HUES6 (cell line): ENCODE measurements around the gene CLCNKA.
"Not testable (repeated sequence)": the region's sequence is repeated elsewhere in the genome, so short reads cannot be mapped to it uniquely, and the experiment has no call there.

Experiments
- H3K27ac ChIP-seq: 2 replicates; pipeline ENCODE4 v1.7.0; 2013; ENCODE audit warnings: low read depth, mild to moderate bottlenecking, low read length, inconsistent platforms
- H3K27me3 ChIP-seq: 2 replicates; pipeline ENCODE4 v1.6.1; 2013; ENCODE audit warnings: low read length; ENCODE audit not compliant: control insufficient read depth, insufficient read depth
- H3K36me3 ChIP-seq: 2 replicates; pipeline ENCODE4 v1.6.1; 2013; ENCODE audit warnings: low read length; ENCODE audit not compliant: control insufficient read depth, insufficient read depth
- H3K4me1 ChIP-seq: 2 replicates; pipeline ENCODE4 v1.6.1; 2013; ENCODE audit warnings: low read length; ENCODE audit not compliant: control insufficient read depth, insufficient read depth
- H3K4me3 ChIP-seq: 2 replicates; pipeline ENCODE4 v1.5.1; 2013; ENCODE audit warnings: low read depth, low read length
- H3K9ac ChIP-seq: one replicate; pipeline ENCODE4 v1.6.1; 2013; ENCODE audit warnings: mild to moderate bottlenecking, low read length
- H3K9me3 ChIP-seq: 2 replicates; pipeline ENCODE4 v1.6.1; 2013; ENCODE audit warnings: low read depth, low read length; ENCODE audit not compliant: control insufficient read depth, insufficient read depth

The CLCNKA gene

DNA sequence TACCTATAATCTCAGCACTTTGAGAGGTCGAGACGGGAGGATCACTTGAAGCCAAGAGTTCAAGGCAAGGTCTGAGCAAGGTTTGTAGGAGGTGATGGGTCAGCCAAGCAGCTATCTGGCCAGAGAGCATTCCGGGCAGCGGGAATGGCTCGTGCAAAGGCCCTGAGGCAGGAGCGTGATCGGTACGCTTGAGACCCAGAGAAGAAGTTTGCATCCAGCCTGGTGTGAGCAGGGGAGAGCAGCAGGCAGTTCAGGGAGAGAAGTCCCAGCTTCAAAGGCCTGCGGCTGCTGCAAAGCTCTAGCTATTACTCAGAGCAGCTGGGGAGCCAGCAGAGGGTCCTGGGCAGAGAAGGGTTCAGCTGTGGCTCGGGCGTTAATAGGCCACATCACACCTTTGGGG lies 22.9 kb upstream of the CLCNKA start:
- no peak overlapping the region for H3K4me3 ChIP-seq
- no peak overlapping the region for H3K9ac ChIP-seq
- H3K4me1 ChIP-seq = peaks cover 3% of the 10 kb centered on the region; the same call in 1 of the 2 replicates
- no peaks in the 10 kb centered on the region for H3K9me3 ChIP-seq
- no peaks in the 10 kb centered on the region for H3K27me3 ChIP-seq
- no peak overlapping the region for H3K27ac ChIP-seq
- H3K36me3 ChIP-seq = no peaks in the 10 kb centered on the region

DNA sequence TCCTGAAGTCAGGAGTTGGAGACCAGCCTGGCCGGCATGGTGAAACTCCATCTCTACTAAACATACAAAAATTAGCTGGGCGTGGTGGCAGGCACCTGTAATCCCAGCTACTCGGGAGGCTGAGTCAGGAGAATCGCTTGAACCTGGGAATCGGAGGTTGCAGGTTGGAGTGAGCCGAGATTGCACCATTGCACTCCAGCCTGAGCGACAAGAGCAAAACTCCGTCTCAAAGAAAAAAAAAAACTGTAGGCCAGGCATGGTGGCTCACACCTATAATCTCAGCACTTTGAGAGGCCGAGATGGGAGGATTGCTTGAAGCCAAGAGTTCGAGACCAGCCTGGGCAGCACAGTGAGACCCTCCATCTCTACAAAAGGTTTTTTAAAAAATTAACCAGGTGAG lies 20.6 kb upstream of the CLCNKA start:
- H3K27me3 ChIP-seq, H3K27ac ChIP-seq, H3K4me3 ChIP-seq, H3K4me1 ChIP-seq, H3K36me3 ChIP-seq, H3K9ac ChIP-seq, H3K9me3 ChIP-seq: not testable (repeated sequence)

DNA sequence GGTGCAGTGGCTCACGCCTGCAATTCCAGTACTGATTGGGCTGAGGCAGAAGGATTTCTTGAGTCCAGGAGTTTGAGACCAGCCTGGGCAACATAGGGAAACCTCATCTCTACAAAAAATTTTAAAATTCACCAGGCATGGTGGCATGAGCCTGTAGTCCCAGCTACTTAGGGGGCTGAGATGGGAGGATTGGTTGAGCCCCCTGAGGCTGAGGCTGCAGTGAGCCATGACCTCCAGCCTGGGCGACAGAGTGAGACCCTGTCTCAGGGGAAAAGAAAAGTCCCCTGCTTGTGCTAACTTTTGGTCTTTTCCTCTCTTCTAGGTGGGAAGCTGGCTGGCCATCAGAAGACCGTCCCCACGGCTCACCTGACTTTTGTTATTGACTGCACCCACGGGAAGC lies 16.2 kb upstream of the CLCNKA start:
- Histone ChIP-seq H3K9ac (no peak overlapping the region), H3K9me3 (no peaks in the 10 kb centered on the region), H3K36me3 (no peaks in the 10 kb centered on the region), H3K27ac (no peak overlapping the region), H3K4me1 (peaks cover 6% of the 10 kb centered on the region; the same call in 1 of the 2 replicates), H3K4me3 (no peak overlapping the region), H3K27me3 (no peaks in the 10 kb centered on the region)

DNA sequence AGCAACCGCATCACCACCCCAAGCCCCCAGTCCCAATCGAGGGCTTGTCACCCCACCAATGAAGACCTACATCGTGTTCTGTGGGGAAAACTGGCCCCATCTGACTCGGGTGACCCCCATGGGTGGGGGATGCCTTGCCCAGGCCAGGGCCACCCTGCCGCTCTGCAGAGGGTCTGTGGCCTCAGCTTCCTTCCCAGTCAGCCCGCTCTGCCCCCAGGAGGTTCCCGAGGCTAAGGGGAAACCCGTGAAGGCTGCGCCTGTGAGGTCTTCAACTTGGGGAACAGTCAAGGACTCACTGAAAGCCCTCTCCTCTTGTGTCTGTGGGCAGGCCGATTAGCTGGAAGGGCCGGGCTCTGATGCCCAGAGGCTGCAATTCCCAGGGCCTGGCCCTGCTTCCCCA lies 15.8 kb upstream of the CLCNKA start:
- H3K9ac ChIP-seq = no peak overlapping the region
- H3K4me3 ChIP-seq = no peak overlapping the region
- no peaks in the 10 kb centered on the region for H3K36me3 ChIP-seq
- no peaks in the 10 kb centered on the region for H3K9me3 ChIP-seq
- H3K27ac ChIP-seq = no peak overlapping the region
- peaks cover 6% of the 10 kb centered on the region; the same call in 1 of the 2 replicates for H3K4me1 ChIP-seq
- H3K27me3 ChIP-seq = no peaks in the 10 kb centered on the region

DNA sequence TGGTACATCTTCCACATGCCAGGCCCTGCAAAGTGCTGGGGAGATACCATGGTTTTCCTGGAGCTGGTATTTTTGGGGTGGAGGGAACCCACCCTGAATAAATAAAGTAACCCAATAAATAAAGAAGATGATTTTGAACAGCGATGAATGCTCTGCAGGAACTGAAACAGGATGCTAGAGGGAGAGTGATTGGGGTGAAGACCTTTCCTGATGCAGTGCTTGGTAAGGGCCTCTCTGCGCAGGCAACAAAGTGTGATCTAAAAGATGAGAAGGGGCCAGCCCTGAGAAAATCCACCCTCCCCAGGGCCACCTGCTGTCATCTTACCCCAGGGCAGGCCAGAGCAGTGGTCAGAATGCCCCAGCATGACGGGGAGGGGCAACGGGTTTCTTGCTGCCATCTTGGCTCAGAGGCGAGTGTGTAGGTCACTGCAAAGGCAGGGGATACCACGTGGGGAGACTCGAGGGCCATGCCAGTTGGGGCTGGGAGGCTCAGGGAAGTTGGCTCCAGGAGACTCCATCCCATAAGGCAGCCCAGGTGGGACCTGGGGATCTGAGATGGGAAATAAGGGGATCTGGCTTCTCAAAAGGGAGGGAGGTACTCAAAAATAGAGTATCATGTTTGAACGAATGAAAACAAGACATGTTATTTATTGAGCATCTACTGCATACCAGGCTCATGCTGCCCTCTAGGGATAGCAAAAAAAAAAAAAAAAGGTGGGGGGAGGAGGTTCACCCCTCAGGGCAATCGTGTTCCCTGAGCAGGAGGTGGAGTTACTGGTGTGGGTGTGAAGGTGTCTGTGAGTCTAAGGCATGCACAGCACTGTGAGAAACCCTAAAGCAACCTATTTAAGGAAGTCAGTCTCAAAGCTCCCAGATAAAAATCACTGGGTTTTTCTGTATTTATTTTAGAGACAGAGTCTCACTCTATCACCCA lies 15.0 kb upstream of the CLCNKA start:
- H3K9ac ChIP-seq = no peak overlapping the region
- peaks cover 6% of the 10 kb centered on the region; the same call in 1 of the 2 replicates for H3K4me1 ChIP-seq
- H3K27ac ChIP-seq = no peak overlapping the region
- H3K9me3 ChIP-seq = no peaks in the 10 kb centered on the region
- H3K36me3 ChIP-seq = no peaks in the 10 kb centered on the region
- H3K27me3 ChIP-seq = no peaks in the 10 kb centered on the region
- H3K4me3 ChIP-seq = no peak overlapping the region

DNA sequence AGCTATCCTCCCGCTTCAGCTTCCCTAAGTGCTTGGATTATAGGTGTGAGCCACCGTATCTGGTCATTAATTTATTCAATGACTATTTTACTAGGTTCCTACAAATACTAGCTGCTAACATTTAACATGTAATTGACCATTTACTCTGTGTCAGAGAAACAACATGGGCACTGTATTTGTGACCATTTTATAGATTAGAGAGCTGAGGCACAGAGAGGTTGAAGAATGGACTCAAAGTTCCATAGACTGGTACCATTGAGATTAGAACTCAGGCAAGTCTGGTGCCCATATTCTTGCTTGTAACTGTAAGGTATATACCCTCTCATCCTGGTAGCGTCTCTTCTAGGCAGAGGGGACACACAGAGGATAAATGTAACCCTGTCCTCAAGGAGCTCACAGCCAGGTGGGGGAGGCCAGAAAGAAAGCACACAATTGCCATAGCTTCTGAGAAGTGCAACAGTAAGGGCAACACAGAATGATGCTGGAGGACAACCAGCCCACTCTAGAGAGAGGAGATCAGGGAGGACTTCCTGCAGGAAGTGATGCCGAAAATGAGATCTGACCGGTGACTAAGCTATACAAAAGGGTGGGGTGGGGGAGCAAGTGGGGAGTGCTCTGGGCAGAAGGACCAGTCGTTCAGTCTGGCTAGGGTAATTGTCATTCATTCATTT lies 14.0 kb upstream of the CLCNKA start:
- Histone ChIP-seq H3K27ac (no peak overlapping the region), H3K27me3 (no peaks in the 10 kb centered on the region), H3K4me1 (peaks cover 13% of the 10 kb centered on the region)

DNA sequence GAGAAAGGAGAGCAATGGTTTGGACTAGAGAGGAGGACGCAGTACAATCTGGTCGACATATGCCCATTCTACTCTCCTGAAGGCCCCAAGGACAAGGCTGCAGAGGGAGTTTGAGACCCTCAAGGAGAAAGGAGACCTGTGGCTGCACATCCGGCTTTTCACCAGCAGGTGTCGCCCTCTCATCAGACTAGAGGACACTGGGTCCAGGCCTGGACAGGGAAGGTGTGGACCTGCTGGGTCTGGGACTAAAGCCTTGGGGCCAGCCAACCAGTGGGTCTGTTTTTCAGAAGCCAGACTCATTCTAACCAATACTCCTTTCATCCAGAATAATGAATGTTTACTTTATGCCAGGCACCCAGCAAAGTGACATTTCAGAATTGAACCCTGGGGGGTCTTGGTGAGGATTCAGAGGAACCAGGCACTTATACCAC lies 12.8 kb upstream of the CLCNKA start:
- Histone ChIP-seq H3K27ac (no peak overlapping the region), H3K36me3 (no peaks in the 10 kb centered on the region), H3K9ac (no peak overlapping the region), H3K27me3 (no peaks in the 10 kb centered on the region), H3K4me1 (peaks cover 17% of the 10 kb centered on the region), H3K4me3 (no peak overlapping the region), H3K9me3 (no peaks in the 10 kb centered on the region)

More for the DNA sequence above, 14.0 kb upstream of the CLCNKA start:
- Histone ChIP-seq H3K9ac (no peak overlapping the region), H3K36me3 (no peaks in the 10 kb centered on the region), H3K4me3 (no peak overlapping the region), H3K9me3 (no peaks in the 10 kb centered on the region)

DNA sequence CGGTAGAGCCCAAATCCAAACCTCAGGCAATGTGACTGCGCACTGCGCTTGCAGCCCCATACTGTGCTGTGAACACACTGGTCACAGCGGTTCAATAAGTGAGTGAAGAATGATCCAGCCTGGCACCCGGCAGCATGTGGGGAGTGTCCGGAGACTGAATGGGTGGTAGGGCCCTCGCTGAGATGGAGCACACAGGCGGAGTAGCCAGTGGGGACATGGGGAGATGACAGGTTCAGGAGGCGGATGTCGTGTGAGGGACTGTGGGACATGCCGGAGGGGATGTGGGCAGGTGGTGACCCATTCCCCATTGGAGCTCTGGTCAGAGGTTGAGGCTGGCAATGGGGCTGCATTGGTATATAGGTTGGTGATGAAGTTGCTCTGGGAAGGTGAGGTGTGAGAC lies 12.2 kb upstream of the CLCNKA start:
- Histone ChIP-seq H3K36me3 (no peaks in the 10 kb centered on the region), H3K27ac (no peak overlapping the region), H3K4me3 (no peak overlapping the region), H3K9me3 (no peaks in the 10 kb centered on the region), H3K27me3 (no peaks in the 10 kb centered on the region), H3K9ac (no peak overlapping the region), H3K4me1 (peaks cover 21% of the 10 kb centered on the region)

DNA sequence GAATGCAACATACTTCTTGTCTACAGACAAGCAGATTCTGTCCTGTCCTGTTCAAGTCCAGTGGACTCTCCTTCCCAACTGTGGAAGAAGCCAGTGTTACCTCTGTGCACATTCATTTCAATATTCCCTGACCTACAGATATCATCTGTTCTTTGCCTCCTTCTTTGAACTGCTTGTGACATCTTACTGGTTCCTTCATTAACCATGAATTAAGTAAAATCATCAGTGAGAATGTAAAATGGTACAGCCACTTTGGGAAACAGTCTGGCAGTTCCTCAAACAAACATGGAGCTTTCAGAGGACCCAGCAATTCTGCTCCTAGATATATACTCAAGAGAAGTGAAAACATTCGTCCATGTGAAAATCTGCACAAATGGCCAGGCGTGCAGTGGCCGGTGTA lies 11.0 kb upstream of the CLCNKA start:
- no peaks in the 10 kb centered on the region for H3K36me3 ChIP-seq
- H3K27me3 ChIP-seq = no peaks in the 10 kb centered on the region
- H3K9ac ChIP-seq = no peak overlapping the region
- no peak overlapping the region for H3K27ac ChIP-seq
- H3K9me3 ChIP-seq = no peaks in the 10 kb centered on the region
- H3K4me3 ChIP-seq = no peak overlapping the region
- H3K4me1 ChIP-seq = peaks cover 32% of the 10 kb centered on the region

DNA sequence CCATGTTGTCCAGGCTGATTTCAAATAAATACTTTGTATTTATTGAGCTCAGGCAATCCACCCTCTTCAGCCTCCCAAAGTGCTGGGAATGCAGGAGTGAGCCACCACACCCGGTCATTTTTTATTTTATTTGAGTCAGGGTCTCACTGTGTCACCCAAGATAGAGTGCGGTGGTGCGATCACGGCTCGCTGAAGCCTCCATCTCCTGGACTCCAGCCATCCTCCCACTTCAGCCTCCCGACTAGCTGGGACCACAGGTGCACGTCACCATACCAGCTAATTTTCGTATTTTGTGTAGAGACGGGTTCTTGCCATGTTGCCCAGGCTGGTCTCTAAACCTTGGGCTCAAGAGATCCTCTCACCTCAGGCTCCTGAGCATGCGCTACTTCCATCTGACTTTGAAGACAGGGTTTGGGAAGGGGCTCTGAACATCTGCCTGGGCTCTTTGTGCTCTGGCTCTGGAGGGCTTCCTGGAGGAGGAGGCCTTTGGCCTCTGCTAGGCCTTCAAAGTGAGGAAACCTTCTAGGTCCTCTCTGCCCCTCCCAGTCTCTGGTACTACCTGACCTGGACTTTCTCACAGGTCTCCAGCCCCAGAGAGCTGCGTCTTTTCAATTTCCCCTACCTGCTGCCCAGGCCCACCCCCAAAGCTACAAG lies 9.8 kb upstream of the CLCNKA start:
- Histone ChIP-seq H3K27me3 (no peaks in the 10 kb centered on the region), H3K4me3 (peak overlapping the region; percentile 36), H3K27ac (peak overlapping the region; percentile 92; the same call in 1 of the 2 replicates), H3K9ac (peak overlapping the region; percentile 18), H3K4me1 (peaks cover 43% of the 10 kb centered on the region), H3K9me3 (no peaks in the 10 kb centered on the region), H3K36me3 (no peaks in the 10 kb centered on the region)
